Tibial nerve (tissue), 4 donors: ENCODE measurements around the gene KLF3.

Experiments
- EP300 ChIP-seq, 2 donors: sonication (generic); formaldehyde crosslinking; IDR thresholded peaks; one replicate each; pipeline ENCODE4 v1.6.1; 2017; ENCODE audit warnings: antibody characterized with exemption in 2 of 2, mild to moderate bottlenecking in 1 of 2
- POLR2A ChIP-seq, 2 donors: fragments of 450-650 bp; IDR thresholded peaks; one replicate each; pipeline ENCODE4 v1.6.1; 2017; ENCODE audit warnings: antibody characterized with exemption in 2 of 2, mild to moderate bottlenecking in 2 of 2, moderate library complexity in 2 of 2
- TF ChIP-seq, protein P1 (sequence below), 5 experiments: fragments of 200-600 bp in 3 of 5; fragments of 450-650 bp in 2 of 5; sonication (generic) in 3 of 5; IDR thresholded peaks; one replicate each; pipeline ENCODE4 v1.5.1; 2016 to 2019; ENCODE audit warnings: antibody characterized with exemption in 5 of 5, mild to moderate bottlenecking in 3 of 5, moderate library complexity in 2 of 5

DNA sequence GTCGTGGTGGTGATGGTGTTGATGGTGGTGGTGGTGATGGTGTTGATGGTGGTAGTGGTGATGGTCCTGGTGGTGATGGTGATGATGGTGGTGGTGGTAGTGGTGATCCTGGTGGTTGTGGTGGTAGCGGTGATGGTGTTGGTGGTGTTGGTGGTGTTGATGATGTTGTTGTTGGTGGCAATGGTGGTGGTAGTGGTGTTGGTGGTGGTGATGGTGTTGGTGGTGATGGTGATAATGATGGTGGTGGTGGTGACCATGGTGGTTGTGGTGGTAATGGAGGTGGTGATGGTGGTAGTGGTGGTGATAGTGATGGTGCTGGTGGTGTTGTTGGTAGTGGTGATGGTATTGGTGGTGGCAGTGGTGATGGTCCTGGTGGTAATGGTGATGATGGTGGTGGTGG is 69.7 kb downstream of the KLF3 start:
- TF ChIP-seq, protein P1, sequence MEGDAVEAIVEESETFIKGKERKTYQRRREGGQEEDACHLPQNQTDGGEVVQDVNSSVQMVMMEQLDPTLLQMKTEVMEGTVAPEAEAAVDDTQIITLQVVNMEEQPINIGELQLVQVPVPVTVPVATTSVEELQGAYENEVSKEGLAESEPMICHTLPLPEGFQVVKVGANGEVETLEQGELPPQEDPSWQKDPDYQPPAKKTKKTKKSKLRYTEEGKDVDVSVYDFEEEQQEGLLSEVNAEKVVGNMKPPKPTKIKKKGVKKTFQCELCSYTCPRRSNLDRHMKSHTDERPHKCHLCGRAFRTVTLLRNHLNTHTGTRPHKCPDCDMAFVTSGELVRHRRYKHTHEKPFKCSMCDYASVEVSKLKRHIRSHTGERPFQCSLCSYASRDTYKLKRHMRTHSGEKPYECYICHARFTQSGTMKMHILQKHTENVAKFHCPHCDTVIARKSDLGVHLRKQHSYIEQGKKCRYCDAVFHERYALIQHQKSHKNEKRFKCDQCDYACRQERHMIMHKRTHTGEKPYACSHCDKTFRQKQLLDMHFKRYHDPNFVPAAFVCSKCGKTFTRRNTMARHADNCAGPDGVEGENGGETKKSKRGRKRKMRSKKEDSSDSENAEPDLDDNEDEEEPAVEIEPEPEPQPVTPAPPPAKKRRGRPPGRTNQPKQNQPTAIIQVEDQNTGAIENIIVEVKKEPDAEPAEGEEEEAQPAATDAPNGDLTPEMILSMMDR (IDR thresholded peaks at IDR 0.05): no peak
- TF ChIP-seq EP300 (IDR thresholded peaks at IDR 0.05) (no peak), POLR2A (IDR thresholded peaks at IDR 0.05) (no peak)
